ENCODE results near the gene IRF2BP1. TPM values are rescaled to one million over a fixed set of nuclear protein-coding genes. Genes with fewer than 3 reads are reported as not detected.

The IRF2BP1 gene
- total and polyA plus RNA-seq, 2 of the 13 experiments (the other 11 are each of a cell fraction or from before 2014, with no cell fraction given) = 4.3 to 14.3 TPM

- TF ChIP-seq MLX (CRISPR knock-in tag; IDR thresholded peaks at IDR 0.05) (no peak), YEATS4 (CRISPR knock-in tag; IDR thresholded peaks at IDR 0.05; ENCODE audit: borderline replicate concordance) (no peak), ZNF780A (CRISPR knock-in tag; IDR thresholded peaks at IDR 0.05) (no peak), KLF9 (CRISPR knock-in tag; IDR thresholded peaks at IDR 0.05; ENCODE audit: low read depth) (no peak), ZNF280D (CRISPR knock-in tag; IDR thresholded peaks at IDR 0.05) (no peak), SOX13 (IDR thresholded peaks at IDR 0.05) (no peak), SOX13 (CRISPR knock-in tag; conservative IDR thresholded peaks at IDR 0.05 in 1 of 2, IDR thresholded peaks at IDR 0.05 in 1 of 2) (no peak), ZBTB40 (IDR thresholded peaks at IDR 0.05) (no peak), ZBTB40 (CRISPR knock-in tag; IDR thresholded peaks at IDR 0.05) (0 out of 2 replicates have a peak, but pooled peaks have one; percentile 3)
These were observed 20.5 kb downstream of the IRF2BP1 start (continued) for GRCh38 chr19:45865269-45865948.

Data from HepG2 (cell line).